CD4-positive, alpha-beta memory T cell (primary cell): Measurements from ENCODE around the gene BTN2A1. TPM values are rescaled to one million over a fixed set of nuclear protein-coding genes. Genes with fewer than 3 reads are reported as not detected.
A peak's percentile ranks its signal among the peaks of the same experiment; 100 is the strongest.

ENCODE experiments used
- CTCF ChIA-PET: fragments of 350-600 bp; sonication (Branson Sonifier 250); formaldehyde crosslinking; loops from one replicate; lab custom pipeline; 2021; ENCODE audit warnings: inconsistent platforms; ENCODE audit not compliant: partially characterized antibody; lab: Charles Lee
- POLR2A ChIA-PET: fragments of 350-600 bp; sonication (Branson Sonifier 250); formaldehyde crosslinking; loops from one replicate; lab custom pipeline; 2021; ENCODE audit not compliant: partially characterized antibody; lab: Charles Lee
- DNase-seq, 5 donors: peaks; one replicate each; pipeline versions ENCODE4 v3.0.0 to v3.0.0-alpha.2; 2020 to 2022; ENCODE audit warnings: mixed read lengths in 1 of 5
- H3K27ac ChIP-seq: one replicate; pipeline ENCODE4 v1.7.0; 2013; ENCODE audit warnings: low read depth, low read length
- H3K27me3 ChIP-seq: 2 replicates; pipeline ENCODE4 v1.7.0; 2013; ENCODE audit warnings: mild to moderate bottlenecking, low read length, moderate library complexity; ENCODE audit not compliant: insufficient read depth
- H3K36me3 ChIP-seq: 2 replicates; pipeline ENCODE4 v1.7.0; 2013; ENCODE audit warnings: mild to moderate bottlenecking, low read length, moderate library complexity; ENCODE audit not compliant: insufficient read depth
- H3K4me1 ChIP-seq: 2 replicates; pipeline ENCODE4 v1.7.0; 2013; ENCODE audit warnings: mild to moderate bottlenecking, low read length, moderate library complexity; ENCODE audit not compliant: insufficient read depth
- H3K4me3 ChIP-seq, 2 donors: one replicate each; pipeline ENCODE4 v1.7.0; 2013; ENCODE audit warnings: low read length in 2 of 2, mild to moderate bottlenecking in 1 of 2
- H3K9me3 ChIP-seq, 2 donors: one replicate each; pipeline ENCODE4 v1.7.0; 2013; ENCODE audit warnings: low read length in 2 of 2, control low read depth in 1 of 2; ENCODE audit not compliant: control insufficient read depth in 1 of 2
- H3K27ac Mint-ChIP-seq, 7 donors: one replicate each; pipeline ENCODE4 v1.8.0; 2020 to 2021; ENCODE audit warnings: mixed read lengths in 7 of 7, mild to moderate bottlenecking in 6 of 7, inconsistent platforms in 3 of 7, moderate library complexity in 3 of 7
- H3K27me3 Mint-ChIP-seq, 2 donors: one replicate each; pipeline ENCODE4 v1.8.0; 2020 to 2021; ENCODE audit warnings: mixed read lengths in 2 of 2
- H3K36me3 Mint-ChIP-seq, 2 donors: one replicate each; pipeline ENCODE4 v1.8.0; 2020 to 2021; ENCODE audit warnings: mixed read lengths in 2 of 2, inconsistent platforms in 1 of 2, mild to moderate bottlenecking in 1 of 2
- H3K4me1 Mint-ChIP-seq, 4 donors: one replicate each; pipeline ENCODE4 v1.8.0; 2020 to 2021; ENCODE audit warnings: mixed read lengths in 4 of 4, mild to moderate bottlenecking in 1 of 4
- H3K4me3 Mint-ChIP-seq, 8 donors: one replicate each; pipeline ENCODE4 v1.8.0; 2020 to 2021; ENCODE audit warnings: mixed read lengths in 8 of 8, mild to moderate bottlenecking in 7 of 8, moderate library complexity in 6 of 8, inconsistent platforms in 3 of 8
- H3K9me3 Mint-ChIP-seq, 8 donors: one replicate each; pipeline ENCODE4 v1.8.0; 2020 to 2021; ENCODE audit warnings: mixed read lengths in 8 of 8, mild to moderate bottlenecking in 5 of 8, inconsistent platforms in 3 of 8, moderate library complexity in 1 of 8
- intact Hi-C: fragments of 100-400 bp; cut with micrococcal nuclease; formaldehyde crosslinking; loops from one replicate; pipeline ENCODE4 v1.15.1; 2023
- polyA plus RNA-seq, 2 donors: library from polyadenylated mRNA; unstranded; fragments of 300-500 nt; fragmentation: Illumina TruSeq; gene quantifications; one replicate each; pipeline ENCODE4 v1.2.3, GENCODE V29; 2021
- total RNA-seq, 2 experiments: library from RNA; stranded (reverse); gene quantifications; one replicate each; pipeline ENCODE4 v1.2.3, GENCODE V29; 2021

The BTN2A1 gene
- total and polyA plus RNA-seq, 4 experiments from 2014 or later = 10.9 to 62.8 (median 36.4) TPM

DNA sequence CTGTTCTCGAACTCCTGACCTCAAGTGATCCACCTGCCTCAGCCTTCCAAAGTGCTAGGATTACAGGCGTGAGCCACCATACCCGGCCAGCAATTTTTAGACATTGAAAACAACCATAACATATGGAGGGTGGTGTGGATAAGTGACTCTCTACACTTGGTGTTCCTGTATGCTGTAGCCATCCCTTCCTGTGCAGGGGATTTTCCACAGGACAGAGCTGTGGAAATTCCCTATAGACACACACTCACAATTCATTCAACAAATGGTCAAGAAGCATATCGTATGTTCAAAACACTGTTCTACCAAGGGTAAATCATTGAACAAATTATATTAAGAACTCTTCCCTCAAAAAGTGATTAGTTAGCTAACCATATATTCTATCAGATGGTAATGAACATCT is 6.3 kb downstream of the BTN2A1 start:
- Histone ChIP-seq H3K4me1 (peaks cover 44% of the 10 kb centered on the region), H3K27me3 (no peaks in the 10 kb centered on the region), H3K9me3 (no peaks in the 10 kb centered on the region), H3K27ac (no peak overlapping the region), H3K36me3 (peaks cover 84% of the 10 kb centered on the region), H3K4me3 (no peak overlapping the region)
- Mint-ChIP-seq H3K9me3 (no peaks in the 10 kb centered on the region), H3K27me3 (no peaks in the 10 kb centered on the region), H3K4me1 (peaks cover 42 to 61% (median 56%) of the 10 kb centered on the region in 4 donors), H3K36me3 (peaks cover 90 to 94% of the 10 kb centered on the region in 2 donors), H3K27ac (peak overlapping the region; percentile 20 to 87 (median 39)), H3K4me3 (no peak overlapping the region)
- ChIA-PET CTCF (interaction anchor here (0.9 to 1.6 kb wide), 4 partner anchors 10 to 119 kb away, joined by 3 to 7 read pairs (median 4); partner anchors contain the start of gene HMGN4), POLR2A (interaction anchor here (1.0 to 2.8 kb wide), 4 partner anchors 10 to 74 kb away, joined by 3 to 22 read pairs (median 4); no protein-coding TSS in a partner anchor)
- intact Hi-C loops = no loop called here
- DNase-seq = no peak

DNA sequence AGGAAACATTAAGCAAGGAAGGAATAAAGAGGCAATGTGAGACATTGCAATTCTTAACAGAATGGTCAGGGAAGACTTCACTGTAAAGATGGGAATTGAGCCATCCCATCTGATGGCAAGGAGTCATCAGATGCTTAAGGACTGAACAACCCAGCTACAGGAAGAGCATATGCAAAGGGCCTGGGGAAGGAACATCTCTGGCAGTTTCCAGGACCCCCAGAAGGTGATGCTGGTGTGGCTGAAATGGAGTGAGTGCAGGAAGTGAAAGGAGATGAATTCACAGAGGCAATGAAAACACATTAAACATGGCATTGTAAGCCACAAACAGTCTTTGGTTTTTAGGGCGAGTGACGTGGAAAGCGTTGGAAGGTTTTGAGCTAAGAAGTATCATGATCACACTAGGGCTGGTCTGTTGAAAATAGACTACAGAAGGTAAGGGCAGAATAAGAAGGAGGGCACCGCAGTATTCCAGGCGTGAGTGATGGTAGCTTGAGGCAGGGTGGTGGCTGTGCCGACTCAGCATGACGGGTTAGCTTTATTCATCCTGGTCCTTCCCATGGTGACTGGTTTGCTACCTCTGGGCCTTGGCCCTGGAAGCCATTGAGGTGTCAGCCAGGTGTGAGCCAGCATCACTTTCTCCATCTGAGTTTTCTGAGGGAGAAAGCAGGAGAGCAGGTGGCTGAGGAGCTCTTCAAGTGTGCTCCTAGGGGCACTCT is 6.8 kb downstream of the BTN2A1 start:
- H3K4me1 ChIP-seq = peaks cover 39% of the 10 kb centered on the region
- H3K4me1 Mint-ChIP-seq = peaks cover 37 to 55% (median 50%) of the 10 kb centered on the region in 4 donors
- peak overlapping the region; percentile 3 for H3K27ac ChIP-seq
- ChIA-PET CTCF (interaction anchor here (0.9 to 1.6 kb wide), 5 partner anchors 9 to 120 kb away, joined by 3 to 7 read pairs (median 3); partner anchors contain the start of gene HMGN4), POLR2A (interaction anchor here (0.9 to 2.8 kb wide), 6 partner anchors 9 to 73 kb away, joined by 3 to 22 read pairs (median 4); no protein-coding TSS in a partner anchor)
- H3K4me3 ChIP-seq = no peak overlapping the region
- DNase-seq = no peak
- intact Hi-C loops = no loop called here
- no peaks in the 10 kb centered on the region for H3K9me3 ChIP-seq
- H3K9me3 Mint-ChIP-seq = no peaks in the 10 kb centered on the region
- H3K27ac Mint-ChIP-seq = peak overlapping the region; percentile 18 to 81 (median 26)
- peaks cover 83% of the 10 kb centered on the region for H3K36me3 ChIP-seq
- H3K4me3 Mint-ChIP-seq = no peak overlapping the region
- H3K27me3 ChIP-seq = no peaks in the 10 kb centered on the region
- no peaks in the 10 kb centered on the region for H3K27me3 Mint-ChIP-seq
- peaks cover 89 to 93% of the 10 kb centered on the region in 2 donors for H3K36me3 Mint-ChIP-seq

DNA sequence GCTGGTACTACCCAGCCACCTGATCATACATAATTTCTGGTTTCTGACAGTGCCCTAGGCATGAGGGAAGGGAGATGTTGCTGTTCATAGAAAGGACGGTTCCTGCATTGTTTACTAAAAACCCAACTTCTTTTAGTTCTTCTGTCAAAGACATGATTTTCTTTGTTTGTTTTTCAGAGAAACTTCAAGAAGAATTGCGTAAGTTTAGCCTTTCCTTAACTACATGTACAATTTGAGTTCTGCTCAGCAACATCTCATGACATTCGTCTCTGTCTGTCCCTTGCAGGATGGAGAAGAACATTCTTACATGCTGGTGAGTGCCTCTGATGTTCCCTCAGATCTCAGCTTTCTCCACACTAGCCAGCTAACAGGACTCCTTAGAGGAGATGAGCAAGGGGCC is 8.0 kb downstream of the BTN2A1 start:
- Mint-ChIP-seq H3K36me3 (peaks cover 81 to 86% of the 10 kb centered on the region in 2 donors), H3K27ac (peak overlapping the region in 4 of 7 donors; percentile 29 to 66 (median 46)), H3K4me1 (peaks cover 25 to 43% (median 38%) of the 10 kb centered on the region in 4 donors), H3K9me3 (no peaks in the 10 kb centered on the region), H3K4me3 (no peak overlapping the region), H3K27me3 (no peaks in the 10 kb centered on the region)
- Histone ChIP-seq H3K4me1 (peaks cover 27% of the 10 kb centered on the region), H3K27me3 (no peaks in the 10 kb centered on the region), H3K27ac (no peak overlapping the region), H3K36me3 (peaks cover 72% of the 10 kb centered on the region), H3K9me3 (no peaks in the 10 kb centered on the region), H3K4me3 (no peak overlapping the region)
- intact Hi-C loops = no loop called here
- ChIA-PET POLR2A (interaction anchor here (0.9 to 2.8 kb wide), 2 partner anchors 8 to 11 kb away, joined by 5 to 22 read pairs; no protein-coding TSS in a partner anchor), CTCF (no interaction called here)
- no peak for DNase-seq

DNA sequence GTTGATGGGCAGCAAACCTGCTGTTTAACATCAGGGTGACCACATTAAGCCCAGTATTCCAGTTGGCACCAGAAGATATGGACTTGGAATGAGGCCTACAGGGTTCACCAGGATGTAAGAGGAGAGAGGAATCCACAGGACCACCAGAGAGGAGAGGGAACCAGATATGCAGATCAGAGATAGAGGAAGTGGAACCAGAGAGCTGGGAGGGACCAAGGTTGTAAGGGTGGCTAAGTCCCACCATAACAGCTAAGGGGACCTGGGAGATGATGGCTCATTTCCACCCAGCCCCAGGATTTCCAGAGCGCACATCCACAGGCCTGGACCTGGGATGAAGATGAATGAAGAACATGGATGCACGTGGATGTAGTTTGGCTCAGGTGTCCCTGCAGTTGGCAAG is 11.1 kb downstream of the BTN2A1 start:
- Mint-ChIP-seq H3K4me1 (peaks cover 26 to 43% (median 29%) of the 10 kb centered on the region in 4 donors), H3K9me3 (peaks cover 0 to 10% (median 2%) of the 10 kb centered on the region in 8 donors), H3K36me3 (peaks cover 65 to 69% of the 10 kb centered on the region in 2 donors), H3K4me3 (peak overlapping the region in 1 of 8 donors; percentile 27), H3K27me3 (no peaks in the 10 kb centered on the region), H3K27ac (peak overlapping the region; percentile 1 to 82 (median 36))
- Histone ChIP-seq H3K27me3 (no peaks in the 10 kb centered on the region), H3K27ac (no peak overlapping the region), H3K9me3 (no peaks in the 10 kb centered on the region), H3K4me1 (peaks cover 13% of the 10 kb centered on the region), H3K36me3 (peaks cover 48% of the 10 kb centered on the region), H3K4me3 (no peak overlapping the region)
- POLR2A ChIA-PET = interaction anchor here (1.2 to 2.1 kb wide), 2 partner anchors 11 to 16 kb away, joined by 4 to 6 read pairs; partner anchors contain the start of gene BTN2A1
- intact Hi-C loops = no loop called here
- no peak for DNase-seq
- CTCF ChIA-PET = no interaction called here

DNA sequence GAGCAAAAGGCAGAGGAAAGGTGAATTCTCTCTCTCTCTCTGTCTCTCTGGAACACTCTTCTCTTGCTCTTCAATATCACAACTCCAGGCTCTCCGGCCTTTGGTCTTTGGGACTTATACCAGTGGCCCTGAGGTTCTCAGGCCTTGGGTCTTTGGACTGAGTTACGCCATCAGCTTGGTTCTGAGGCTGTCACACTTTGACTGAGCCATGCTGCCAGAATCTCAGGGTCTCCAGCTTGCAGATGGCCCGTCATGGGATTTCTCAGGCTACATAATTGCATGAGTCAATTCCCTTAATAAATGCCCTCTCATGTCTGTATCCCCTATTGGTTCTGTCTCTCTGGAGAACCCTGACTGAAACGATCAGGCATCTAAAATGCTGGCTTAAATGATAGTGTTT is 12.9 kb downstream of the BTN2A1 start:
- H3K4me1 Mint-ChIP-seq = peaks cover 27 to 46% (median 30%) of the 10 kb centered on the region in 4 donors
- H3K27ac ChIP-seq = no peak overlapping the region

DNA sequence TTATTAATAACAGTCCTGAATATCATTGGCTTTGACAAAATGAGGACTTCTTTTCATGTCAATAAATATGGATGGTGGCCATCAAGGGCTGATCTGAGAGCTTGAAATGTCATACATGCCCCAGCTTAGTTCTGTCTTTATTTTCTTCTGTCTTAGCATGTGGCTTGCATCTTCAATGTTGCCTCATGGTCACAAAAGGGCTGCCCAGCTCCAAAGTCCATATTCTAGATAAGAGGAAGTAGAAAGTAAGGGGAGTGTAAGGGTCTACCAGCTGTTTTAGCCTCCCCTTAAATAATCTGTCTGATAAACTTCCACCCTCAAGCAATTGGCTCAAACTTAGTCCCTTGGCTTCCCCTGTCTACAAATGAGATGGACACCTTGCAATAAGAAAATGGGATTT is 14.2 kb downstream of the BTN2A1 start:
- Mint-ChIP-seq H3K27ac (peak overlapping the region; percentile 81 to 100 (median 99)), H3K9me3 (peaks cover 0 to 10% (median 2%) of the 10 kb centered on the region in 8 donors), H3K27me3 (no peaks in the 10 kb centered on the region), H3K36me3 (peaks cover 37 to 44% of the 10 kb centered on the region in 2 donors), H3K4me1 (peaks cover 32 to 54% (median 41%) of the 10 kb centered on the region in 4 donors), H3K4me3 (peak overlapping the region in 1 of 8 donors; percentile 98)
- Histone ChIP-seq H3K36me3 (peaks cover 17% of the 10 kb centered on the region), H3K9me3 (no peaks in the 10 kb centered on the region), H3K4me3 (no peak overlapping the region), H3K27ac (no peak overlapping the region), H3K4me1 (peaks cover 41% of the 10 kb centered on the region), H3K27me3 (no peaks in the 10 kb centered on the region)
- CTCF ChIA-PET = interaction anchor here (0.8 to 1.5 kb wide), 3 partner anchors 9 to 130 kb away, joined by 3 to 6 read pairs (median 3); no protein-coding TSS in a partner anchor
- POLR2A ChIA-PET = interaction anchor here (1.0 to 6.1 kb wide), 14 partner anchors 7 to 1366 kb away, joined by 3 to 108 read pairs (median 24); partner anchors contain the start of genes BTN2A1, BTN2A2, BTN3A2 and BTN3A3
- intact Hi-C loops = loop anchor here (5.0 kb wide), 2 partner anchors 80 to 130 kb away; no protein-coding TSS in a partner anchor
- DNase-seq = no peak

More for the DNA sequence above, 12.9 kb downstream of the BTN2A1 start:
- Mint-ChIP-seq H3K27ac (peak overlapping the region in 4 of 7 donors; percentile 8 to 99 (median 73)), H3K27me3 (no peaks in the 10 kb centered on the region), H3K4me3 (no peak overlapping the region), H3K9me3 (peaks cover 0 to 10% (median 2%) of the 10 kb centered on the region in 8 donors), H3K36me3 (peaks cover 50 to 57% of the 10 kb centered on the region in 2 donors)
- Histone ChIP-seq H3K4me1 (peaks cover 27% of the 10 kb centered on the region), H3K9me3 (no peaks in the 10 kb centered on the region), H3K27me3 (no peaks in the 10 kb centered on the region), H3K36me3 (peaks cover 31% of the 10 kb centered on the region), H3K4me3 (no peak overlapping the region)
- no peak for DNase-seq
- CTCF ChIA-PET = no interaction called here
- POLR2A ChIA-PET = interaction anchor here (1.2 to 3.3 kb wide), 2 partner anchors 9 to 84 kb away, joined by 3 to 11 read pairs; no protein-coding TSS in a partner anchor
- intact Hi-C loops = loop anchor here (5.0 kb wide), 2 partner anchors 82 to 128 kb away; no protein-coding TSS in a partner anchor
